Activated naive CD8-positive, alpha-beta T cell treated with anti-CD3 and anti-CD28 coated beads for 36 hours (primary cell): ENCODE results near the gene COL6A5. TPM values are rescaled to one million over a fixed set of nuclear protein-coding genes. Genes with fewer than 3 reads are reported as not detected.
"Not testable (repeated sequence)": the region's sequence is repeated elsewhere in the genome, so short reads cannot be mapped to it uniquely, and the experiment has no call there.

Source experiments
- DNase-seq: peaks from one replicate; pipeline ENCODE4 v3.0.0; 2021
- H3K27ac Mint-ChIP-seq: one replicate; pipeline ENCODE4 v1.8.0; 2022; ENCODE audit warnings: mild to moderate bottlenecking, moderate library complexity, mixed read lengths
- H3K27me3 Mint-ChIP-seq: one replicate; pipeline ENCODE4 v1.8.0; 2022; ENCODE audit warnings: mild to moderate bottlenecking, mixed read lengths
- H3K36me3 Mint-ChIP-seq: one replicate; pipeline ENCODE4 v1.8.0; 2021; ENCODE audit warnings: mild to moderate bottlenecking, mixed read lengths
- H3K4me1 Mint-ChIP-seq: one replicate; pipeline ENCODE4 v1.8.0; 2021; ENCODE audit warnings: mixed read lengths
- H3K4me3 Mint-ChIP-seq: one replicate; pipeline ENCODE4 v1.8.0; 2022; ENCODE audit warnings: mild to moderate bottlenecking, moderate library complexity, mixed read lengths
- H3K9me3 Mint-ChIP-seq: one replicate; pipeline ENCODE4 v1.8.0; 2022; ENCODE audit warnings: mixed read lengths
- total RNA-seq, 2 experiments: library from RNA; stranded (reverse); gene quantifications; one replicate each; pipeline ENCODE4 v1.2.3, GENCODE V29; 2021

COL6A5 gene
- total RNA-seq, 2 experiments from 2014 or later = not detected

DNA sequence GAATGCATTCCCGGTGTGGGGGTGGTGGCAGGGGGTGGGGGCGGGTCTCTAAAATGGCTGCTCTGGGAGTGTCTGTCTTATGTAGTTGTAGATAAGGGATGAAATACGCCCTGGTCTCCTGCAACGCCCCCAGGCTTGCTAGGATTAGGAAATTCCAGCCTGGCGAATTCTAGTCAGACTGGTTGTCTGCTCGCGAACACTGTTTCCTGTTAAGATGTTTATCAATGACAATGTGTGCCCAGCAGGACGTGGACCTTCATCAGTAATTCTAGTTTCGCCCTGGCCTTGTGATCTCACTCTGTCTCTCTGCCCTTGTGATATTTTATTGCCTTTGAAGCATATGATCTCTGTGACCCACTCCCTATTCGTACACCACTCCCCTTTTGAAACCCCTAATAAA, 62.8 kb downstream of the COL6A5 start:
- H3K27me3 Mint-ChIP-seq, H3K27ac Mint-ChIP-seq, H3K36me3 Mint-ChIP-seq, H3K4me3 Mint-ChIP-seq, H3K4me1 Mint-ChIP-seq, H3K9me3 Mint-ChIP-seq, DNase-seq: not testable (repeated sequence)

DNA sequence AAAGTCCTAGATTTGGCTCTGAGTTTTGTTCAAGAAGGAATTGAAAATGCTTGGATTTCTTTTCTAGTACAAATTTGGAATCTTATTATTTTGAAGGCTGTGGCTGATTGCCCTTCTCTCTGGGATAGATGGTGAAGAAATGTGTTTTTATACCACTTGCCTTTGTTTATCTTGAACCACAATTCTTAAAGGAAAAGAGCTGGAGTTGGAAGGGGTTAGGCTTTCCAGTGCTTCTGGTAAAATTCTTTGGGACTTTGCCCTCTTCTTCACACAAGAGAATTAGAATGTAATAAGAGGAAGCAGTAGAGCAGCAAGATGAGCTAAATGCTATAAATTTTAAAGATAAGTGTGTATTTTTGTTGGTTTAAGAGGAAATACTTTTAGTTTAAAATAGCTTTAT, 65.8 kb downstream of the COL6A5 start:
- no peaks in the 10 kb centered on the region for H3K36me3 Mint-ChIP-seq
- no peaks in the 10 kb centered on the region for H3K4me1 Mint-ChIP-seq
- H3K9me3 Mint-ChIP-seq = peaks cover 9% of the 10 kb centered on the region
- H3K4me3 Mint-ChIP-seq = no peak overlapping the region
- peaks cover 4% of the 10 kb centered on the region for H3K27me3 Mint-ChIP-seq
- DNase-seq = no peak
- no peak overlapping the region for H3K27ac Mint-ChIP-seq

GRCh38 chr3:130412991-130413560, 67.6 kb downstream of the COL6A5 start:
- Mint-ChIP-seq H3K9me3 (peaks cover 5% of the 10 kb centered on the region), H3K4me3 (no peak overlapping the region), H3K4me1 (no peaks in the 10 kb centered on the region), H3K36me3 (no peaks in the 10 kb centered on the region), H3K27me3 (peaks cover 4% of the 10 kb centered on the region), H3K27ac (no peak overlapping the region)
- DNase-seq = no peak

DNA sequence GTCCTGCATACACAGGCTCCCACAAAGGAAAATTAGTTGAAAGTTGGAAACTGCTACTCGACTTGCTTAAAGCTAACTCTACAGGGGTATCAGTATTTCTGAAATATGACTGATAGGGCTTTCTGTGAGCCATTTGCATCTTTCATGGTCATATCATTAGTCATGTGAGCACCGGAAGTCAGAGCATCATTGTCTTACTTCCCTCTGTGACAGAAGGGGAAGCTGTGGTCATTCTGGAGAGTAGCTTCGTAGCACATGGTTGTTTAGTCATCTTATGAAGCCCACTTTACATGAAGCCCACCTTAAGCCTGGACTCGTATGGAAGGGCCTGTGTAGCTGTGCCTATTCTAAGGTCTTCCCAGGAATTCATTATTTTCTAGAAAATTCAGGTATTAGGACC, 69.0 kb downstream of the COL6A5 start:
- no peak for DNase-seq
- Mint-ChIP-seq H3K4me3 (no peak overlapping the region), H3K27ac (no peak overlapping the region), H3K4me1 (no peaks in the 10 kb centered on the region), H3K27me3 (peaks cover 4% of the 10 kb centered on the region), H3K36me3 (no peaks in the 10 kb centered on the region), H3K9me3 (no peaks in the 10 kb centered on the region)

DNA sequence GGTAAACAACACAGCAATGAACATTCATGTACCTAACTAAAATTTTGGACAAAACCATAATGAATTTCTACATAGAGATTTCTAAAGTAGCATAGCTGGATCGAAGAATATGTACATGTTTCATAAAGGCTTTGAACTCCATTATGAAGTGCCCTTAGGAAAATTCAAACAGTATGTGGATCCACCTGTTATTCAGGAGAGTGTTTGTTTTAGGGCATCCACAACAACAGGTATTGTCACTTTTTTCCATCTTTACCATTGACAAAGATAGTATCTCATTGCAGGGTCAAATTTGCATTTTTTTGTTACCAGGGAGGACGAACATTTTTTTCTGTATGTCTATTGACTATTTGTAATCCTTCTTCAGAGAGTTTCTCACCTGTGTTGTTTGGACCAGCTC, 75.0 kb downstream of the COL6A5 start:
- H3K4me1 Mint-ChIP-seq = no peaks in the 10 kb centered on the region
- no peak overlapping the region for H3K4me3 Mint-ChIP-seq
- H3K27me3 Mint-ChIP-seq = peaks cover 12% of the 10 kb centered on the region
- DNase-seq = no peak
- no peak overlapping the region for H3K27ac Mint-ChIP-seq
- H3K36me3 Mint-ChIP-seq = no peaks in the 10 kb centered on the region
- no peaks in the 10 kb centered on the region for H3K9me3 Mint-ChIP-seq

DNA sequence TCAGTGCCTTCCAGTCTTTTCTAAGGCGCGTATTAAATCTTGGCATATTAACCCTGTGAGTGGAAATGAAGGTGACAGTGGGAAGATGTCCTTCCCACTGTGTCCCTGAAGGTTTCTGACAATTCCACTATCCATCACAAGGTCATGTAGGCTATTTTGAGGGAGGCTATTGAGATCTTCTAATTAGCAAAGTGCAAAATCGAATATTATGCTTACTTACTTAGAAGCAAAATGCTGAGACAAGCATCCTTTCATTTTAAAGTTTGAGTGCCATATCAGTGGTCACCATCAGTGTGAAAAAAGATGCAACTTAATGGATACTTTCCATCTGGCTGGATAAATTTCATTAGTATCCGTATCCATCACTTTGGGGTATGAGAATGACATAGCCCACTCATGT, 77.6 kb downstream of the COL6A5 start:
- no peak overlapping the region for H3K27ac Mint-ChIP-seq
- H3K27me3 Mint-ChIP-seq = peaks cover 12% of the 10 kb centered on the region
- no peaks in the 10 kb centered on the region for H3K4me1 Mint-ChIP-seq
- H3K36me3 Mint-ChIP-seq = no peaks in the 10 kb centered on the region
- no peak overlapping the region for H3K4me3 Mint-ChIP-seq
- DNase-seq = no peak
- no peaks in the 10 kb centered on the region for H3K9me3 Mint-ChIP-seq

DNA sequence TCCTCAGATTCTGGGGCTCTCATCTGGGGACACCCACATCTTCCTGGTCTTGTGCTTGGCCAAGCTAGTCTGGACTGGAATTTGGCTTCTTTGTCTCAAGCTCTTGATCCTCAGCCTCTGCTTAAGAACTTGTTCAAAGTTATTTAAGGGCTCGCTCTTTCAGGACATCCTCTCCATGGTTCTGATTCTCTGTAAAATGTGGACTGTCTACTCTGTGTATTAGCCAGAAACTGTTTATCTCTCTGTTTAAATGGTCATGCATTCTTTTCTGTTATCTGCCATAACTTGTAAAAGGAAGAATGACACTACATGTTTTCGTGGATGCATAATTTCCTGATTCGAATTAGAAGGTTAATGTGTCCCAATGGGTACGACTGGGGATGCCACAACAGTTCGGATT, 79.4 kb downstream of the COL6A5 start:
- H3K36me3 Mint-ChIP-seq = no peaks in the 10 kb centered on the region
- no peak overlapping the region for H3K4me3 Mint-ChIP-seq
- DNase-seq = no peak
- H3K4me1 Mint-ChIP-seq = no peaks in the 10 kb centered on the region
- H3K9me3 Mint-ChIP-seq = no peaks in the 10 kb centered on the region
- H3K27me3 Mint-ChIP-seq = peaks cover 12% of the 10 kb centered on the region
- H3K27ac Mint-ChIP-seq = no peak overlapping the region

DNA sequence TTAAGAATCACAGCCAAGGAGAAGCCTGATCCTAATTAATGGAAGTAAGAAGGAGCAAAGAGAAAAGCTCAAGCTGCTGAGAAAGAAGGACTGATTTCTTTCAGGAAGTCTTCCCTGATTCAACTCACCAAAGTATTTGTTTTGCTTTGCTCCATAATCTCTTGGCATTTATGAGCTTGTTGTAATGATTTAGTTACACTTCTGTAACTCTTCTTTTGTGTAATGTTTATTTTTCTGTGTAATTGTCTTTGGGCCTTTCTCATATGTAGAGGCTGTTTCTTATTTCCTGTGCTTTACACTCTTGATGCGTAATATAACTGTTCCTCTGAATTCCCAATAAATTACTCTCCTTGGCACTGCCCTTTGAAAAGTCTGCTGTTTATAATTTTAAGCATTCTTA, 80.0 kb downstream of the COL6A5 start:
- H3K36me3 Mint-ChIP-seq = no peaks in the 10 kb centered on the region
- H3K4me1 Mint-ChIP-seq = no peaks in the 10 kb centered on the region
- no peak overlapping the region for H3K27ac Mint-ChIP-seq
- no peak for DNase-seq
- peaks cover 11% of the 10 kb centered on the region for H3K27me3 Mint-ChIP-seq
- no peaks in the 10 kb centered on the region for H3K9me3 Mint-ChIP-seq
- no peak overlapping the region for H3K4me3 Mint-ChIP-seq

DNA sequence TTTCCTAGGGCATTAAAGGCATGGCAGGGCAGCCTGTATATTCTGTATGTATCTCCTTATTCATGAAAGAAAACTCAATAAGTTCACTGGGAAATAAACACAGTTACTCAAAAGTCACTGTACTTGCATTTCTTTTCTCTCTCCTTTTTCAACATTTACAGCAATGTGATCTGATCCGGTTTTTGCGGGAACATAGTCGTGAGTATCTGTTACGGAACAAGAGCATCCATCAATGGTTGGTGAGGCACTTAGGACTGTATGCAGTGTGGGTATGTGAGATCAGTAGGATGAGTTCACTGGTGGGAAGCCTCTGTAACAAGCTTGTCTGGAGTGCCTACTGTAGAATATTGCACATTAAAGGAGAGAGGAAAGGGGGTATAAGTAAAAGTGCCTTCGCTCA, 80.7 kb downstream of the COL6A5 start:
- Mint-ChIP-seq H3K36me3 (no peaks in the 10 kb centered on the region), H3K4me3 (no peak overlapping the region), H3K27me3 (peaks cover 9% of the 10 kb centered on the region), H3K4me1 (no peaks in the 10 kb centered on the region), H3K27ac (no peak overlapping the region), H3K9me3 (no peaks in the 10 kb centered on the region)
- DNase-seq = no peak

- Mint-ChIP-seq H3K27me3 (peaks cover 9% of the 10 kb centered on the region), H3K4me3 (no peak overlapping the region), H3K9me3 (no peaks in the 10 kb centered on the region), H3K27ac (no peak overlapping the region), H3K36me3 (no peaks in the 10 kb centered on the region), H3K4me1 (no peaks in the 10 kb centered on the region)
- no peak for DNase-seq
Measured at GRCh38 chr3:130428871-130429712, 83.6 kb downstream of the COL6A5 start.

GRCh38 chr3:130429713-130430023, 84.2 kb downstream of the COL6A5 start:
- no peak for DNase-seq
- H3K27me3 Mint-ChIP-seq = peaks cover 5% of the 10 kb centered on the region
- H3K4me1 Mint-ChIP-seq = no peaks in the 10 kb centered on the region
- H3K9me3 Mint-ChIP-seq = no peaks in the 10 kb centered on the region
- H3K4me3 Mint-ChIP-seq = no peak overlapping the region
- no peak overlapping the region for H3K27ac Mint-ChIP-seq
- H3K36me3 Mint-ChIP-seq = no peaks in the 10 kb centered on the region

GRCh38 chr3:130430266-130430665, 84.8 kb downstream of the COL6A5 start:
- Mint-ChIP-seq H3K27ac (no peak overlapping the region), H3K4me3 (no peak overlapping the region), H3K4me1 (no peaks in the 10 kb centered on the region), H3K27me3 (no peaks in the 10 kb centered on the region), H3K9me3 (no peaks in the 10 kb centered on the region), H3K36me3 (no peaks in the 10 kb centered on the region)
- no peak for DNase-seq

DNA sequence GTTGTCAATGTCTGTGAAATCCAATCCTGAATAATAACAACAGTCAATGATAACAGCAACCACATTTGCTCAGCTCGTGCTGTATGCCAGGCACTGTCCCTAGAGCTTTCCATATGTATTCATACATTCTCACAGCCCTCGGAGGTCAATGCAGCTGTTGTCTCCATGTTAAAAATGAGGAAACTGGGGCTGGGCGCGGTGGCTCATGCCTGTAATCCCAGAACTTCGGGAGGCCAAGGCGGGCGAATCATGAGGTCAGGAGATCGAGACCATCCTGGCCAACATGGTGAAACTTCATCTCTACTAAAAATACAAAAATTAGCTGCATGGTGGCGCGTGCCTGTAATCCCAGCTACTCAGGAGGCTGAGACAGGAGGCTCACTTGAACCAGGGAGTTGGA, 86.6 kb downstream of the COL6A5 start:
- H3K4me3 Mint-ChIP-seq, H3K27ac Mint-ChIP-seq, H3K9me3 Mint-ChIP-seq, H3K4me1 Mint-ChIP-seq, H3K36me3 Mint-ChIP-seq, H3K27me3 Mint-ChIP-seq, DNase-seq: not testable (repeated sequence)

GRCh38 chr3:130433306-130433705, 87.8 kb downstream of the COL6A5 start:
- DNase-seq = no peak
- Mint-ChIP-seq H3K4me1 (no peaks in the 10 kb centered on the region), H3K9me3 (no peaks in the 10 kb centered on the region), H3K27ac (no peak overlapping the region), H3K4me3 (no peak overlapping the region), H3K36me3 (no peaks in the 10 kb centered on the region), H3K27me3 (peaks cover 4% of the 10 kb centered on the region)

DNA sequence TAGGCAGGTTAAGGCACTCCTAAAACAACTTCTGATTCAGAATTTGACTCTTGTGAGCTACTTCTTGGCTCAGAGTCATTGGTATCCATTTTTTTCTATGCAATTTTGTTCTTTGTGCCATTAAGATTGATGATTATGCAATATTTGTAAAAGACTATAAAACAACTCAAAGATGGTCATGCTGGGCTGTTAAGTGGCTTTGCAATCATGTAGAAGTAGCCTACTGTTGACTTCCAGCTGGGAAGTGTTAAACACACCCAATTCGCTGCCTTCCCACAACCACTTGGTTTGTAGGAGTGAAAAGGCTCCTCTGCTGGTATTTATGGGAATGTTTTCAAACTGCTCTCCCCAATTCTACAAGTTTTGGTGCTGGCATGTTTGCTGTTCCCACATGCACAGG, 96.8 kb downstream of the COL6A5 start:
- H3K4me3 Mint-ChIP-seq = no peak overlapping the region
- no peaks in the 10 kb centered on the region for H3K36me3 Mint-ChIP-seq
- DNase-seq = no peak
- no peak overlapping the region for H3K27ac Mint-ChIP-seq
- H3K27me3 Mint-ChIP-seq = peaks cover 5% of the 10 kb centered on the region
- H3K9me3 Mint-ChIP-seq = no peaks in the 10 kb centered on the region
- no peaks in the 10 kb centered on the region for H3K4me1 Mint-ChIP-seq

DNA sequence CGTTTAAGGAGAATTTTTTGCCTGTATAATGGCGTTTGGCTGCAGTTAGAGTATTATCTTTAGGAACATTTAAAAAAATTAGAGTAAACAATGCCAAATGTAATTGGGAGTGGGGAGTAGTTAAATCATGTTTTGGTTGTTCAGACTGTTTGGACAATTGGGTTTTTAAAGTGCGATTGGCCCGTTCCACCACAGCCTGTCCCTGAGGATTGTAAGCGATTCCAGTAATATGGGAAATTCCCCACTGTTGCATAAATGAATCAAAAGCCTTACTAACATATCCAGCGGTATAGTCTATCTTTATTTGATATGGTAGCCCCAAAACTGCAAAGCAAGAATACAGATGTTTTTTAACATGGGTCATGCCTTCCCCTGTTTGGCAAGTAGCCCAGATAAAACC, 101.4 kb downstream of the COL6A5 start:
- not testable (repeated sequence) for H3K36me3 Mint-ChIP-seq, H3K27ac Mint-ChIP-seq, H3K27me3 Mint-ChIP-seq, H3K9me3 Mint-ChIP-seq, DNase-seq, H3K4me1 Mint-ChIP-seq, H3K4me3 Mint-ChIP-seq
